Measurements from ENCODE around the gene ZNF19. TPM values are rescaled to one million over a fixed set of nuclear protein-coding genes. Genes with fewer than 3 reads are reported as not detected.

Gene ZNF19
- total and polyA plus RNA-seq, 9 of the 15 experiments (the other 6 are each of a cell fraction or from before 2014, with no cell fraction given) = 1.2 to 2.8 (median 1.8) TPM

- H4K20me1 ChIP-seq (replicated peaks; ENCODE audit: control insufficient read depth, insufficient read depth, low read length) = no peaks in the 10 kb centered on the region
- peak within 1 kb of the TSS; percentile 89 for H2AFZ ChIP-seq (ENCODE audit: low read depth, low read length)
- ATAC-seq (peak; percentile 99), DNase-seq (ENCODE audit: extremely low read depth in 1 of 4, low spot score in 3 of 4) (peak; percentile 87 to 96 (median 94)), FAIRE-seq (peak; percentile 78)
- intact Hi-C loops (cut with micrococcal nuclease) (loop anchor here (1.0 kb wide), 1 partner anchor 22 kb away; no protein-coding TSS in a partner anchor), in situ Hi-C loops (cut with MboI) (no loop called here)
- ChIA-PET CTCF (ENCODE audit: low intra/inter-chr PET ratio) (no interaction called here), POLR2A (interaction anchor here (0.6 to 1.3 kb wide), 3 partner anchors 9 to 40 kb away, joined by 4 to 5 read pairs (median 4); no protein-coding TSS in a partner anchor)
- peaks cover 4 to 6% of the 10 kb centered on the region in 2 experiments; a peak in 1 of 5 replicates for H3K4me1 ChIP-seq (replicated peaks in 1 of 2; ENCODE audit: control insufficient read depth in 2 of 2, insufficient read depth in 2 of 2, low read length in 2 of 2)
- H3K4me3 ChIP-seq = peak within 1 kb of the TSS; percentile 85
- no peaks in the 10 kb centered on the region for H3K9me3 ChIP-seq (replicated peaks; ENCODE audit: control insufficient read depth, insufficient read depth, low read depth, low read length)
- no peaks in the 10 kb centered on the region; a peak in 1 of 5 replicates for H3K27me3 ChIP-seq (ENCODE audit: control insufficient read depth in 2 of 2, insufficient read depth in 2 of 2, low read length in 2 of 2)
- H3K9ac ChIP-seq (ENCODE audit: insufficient read depth in 1 of 2, low read depth in 2 of 2, low read length in 2 of 2) = peak within 1 kb of the TSS; percentile 79 to 97
- no peaks in the 10 kb centered on the region for H3K9me1 ChIP-seq (ENCODE audit: control insufficient read depth, insufficient read depth, low read length)
- peak within 1 kb of the TSS; percentile 64 for H3K27ac ChIP-seq (ENCODE audit: extremely low read depth, low read depth, low read length)
- TSS peak; percentile 79 for BruUV-seq (replicated peaks)
- H3K4me2 ChIP-seq (ENCODE audit: insufficient read depth, low read length) = peak within 1 kb of the TSS; percentile 91
- WGBS (ENCODE audit: insufficient coverage, low coverage, missing lambda C conversion rate) = 4% methylated on average over 52 of the region's 52 CpGs
- peaks cover 19% of the 10 kb centered on the region for H3K79me2 ChIP-seq (ENCODE audit: control insufficient read depth, insufficient read depth, low read length)
- H3K36me3 ChIP-seq (ENCODE audit: control insufficient read depth, insufficient read depth, low read length) = no peaks in the 10 kb centered on the region
- TF ChIP-seq, protein P1, sequence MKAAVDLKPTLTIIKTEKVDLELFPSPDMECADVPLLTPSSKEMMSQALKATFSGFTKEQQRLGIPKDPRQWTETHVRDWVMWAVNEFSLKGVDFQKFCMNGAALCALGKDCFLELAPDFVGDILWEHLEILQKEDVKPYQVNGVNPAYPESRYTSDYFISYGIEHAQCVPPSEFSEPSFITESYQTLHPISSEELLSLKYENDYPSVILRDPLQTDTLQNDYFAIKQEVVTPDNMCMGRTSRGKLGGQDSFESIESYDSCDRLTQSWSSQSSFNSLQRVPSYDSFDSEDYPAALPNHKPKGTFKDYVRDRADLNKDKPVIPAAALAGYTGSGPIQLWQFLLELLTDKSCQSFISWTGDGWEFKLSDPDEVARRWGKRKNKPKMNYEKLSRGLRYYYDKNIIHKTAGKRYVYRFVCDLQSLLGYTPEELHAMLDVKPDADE (conservative IDR thresholded peaks at IDR 0.05; ENCODE audit: control insufficient read depth, low read depth, low read length) = peak; percentile 76
- TF ChIP-seq ZNF778 (CRISPR knock-in tag; IDR thresholded peaks at IDR 0.05) (no peak), ETV1 (tag; conservative IDR thresholded peaks at IDR 0.05; ENCODE audit: low read depth) (peak; percentile 56), RFX5 (IDR thresholded peaks at IDR 0.05; ENCODE audit: low read depth, low read length) (no peak), ELK3 (CRISPR knock-in tag; IDR thresholded peaks at IDR 0.05) (no peak), TAF9B (IDR thresholded peaks at IDR 0.05; ENCODE audit: partially characterized antibody) (peak; percentile 86), BRCA1 (IDR thresholded peaks at IDR 0.05) (no peak), BRCA1 (CRISPR knock-in tag; IDR thresholded peaks at IDR 0.05) (no peak), ILK (tag; IDR thresholded peaks at IDR 0.05; ENCODE audit: borderline replicate concordance, low read depth) (no peak), MEIS2 (IDR thresholded peaks at IDR 0.05; ENCODE audit: partially characterized antibody) (no peak), PML (IDR thresholded peaks at IDR 0.05; ENCODE audit: low read length) (peak; percentile 76), HDGF (IDR thresholded peaks at IDR 0.05) (no peak), ZNF354B (CRISPR knock-in tag; IDR thresholded peaks at IDR 0.05) (no peak), SREBF1 (IDR thresholded peaks at IDR 0.05; ENCODE audit: borderline replicate concordance, low read depth, low read length) (0 out of 2 replicates have a peak, but pooled peaks have one; percentile 49), CCNT2 (IDR thresholded peaks at IDR 0.05; ENCODE audit: borderline replicate concordance, extremely low read depth, insufficient read length, low read depth, low read length) (peak; percentile 60), E2F3 (CRISPR knock-in tag; IDR thresholded peaks at IDR 0.05) (peak; percentile 34; the same call in 1 of the 2 replicates), L3MBTL2 (IDR thresholded peaks at IDR 0.05) (peak; percentile 89)
- TF ChIP-seq, protein P2, sequence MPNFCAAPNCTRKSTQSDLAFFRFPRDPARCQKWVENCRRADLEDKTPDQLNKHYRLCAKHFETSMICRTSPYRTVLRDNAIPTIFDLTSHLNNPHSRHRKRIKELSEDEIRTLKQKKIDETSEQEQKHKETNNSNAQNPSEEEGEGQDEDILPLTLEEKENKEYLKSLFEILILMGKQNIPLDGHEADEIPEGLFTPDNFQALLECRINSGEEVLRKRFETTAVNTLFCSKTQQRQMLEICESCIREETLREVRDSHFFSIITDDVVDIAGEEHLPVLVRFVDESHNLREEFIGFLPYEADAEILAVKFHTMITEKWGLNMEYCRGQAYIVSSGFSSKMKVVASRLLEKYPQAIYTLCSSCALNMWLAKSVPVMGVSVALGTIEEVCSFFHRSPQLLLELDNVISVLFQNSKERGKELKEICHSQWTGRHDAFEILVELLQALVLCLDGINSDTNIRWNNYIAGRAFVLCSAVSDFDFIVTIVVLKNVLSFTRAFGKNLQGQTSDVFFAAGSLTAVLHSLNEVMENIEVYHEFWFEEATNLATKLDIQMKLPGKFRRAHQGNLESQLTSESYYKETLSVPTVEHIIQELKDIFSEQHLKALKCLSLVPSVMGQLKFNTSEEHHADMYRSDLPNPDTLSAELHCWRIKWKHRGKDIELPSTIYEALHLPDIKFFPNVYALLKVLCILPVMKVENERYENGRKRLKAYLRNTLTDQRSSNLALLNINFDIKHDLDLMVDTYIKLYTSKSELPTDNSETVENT (CRISPR knock-in tag; IDR thresholded peaks at IDR 0.05) = peak; percentile 98
Measured at GRCh38 chr16:71461686-71462648, 27.2 kb downstream of the ZNF19 start, which contains the start of gene ZNF23. TSS of gene ZNF23 (minus strand) at chr16:71462247. CDS start at chr16:71456796, 5,451 bp downstream.
